8988T (cell line): ENCODE measurements around the gene KMT5C.

Experiments used
- DNase-seq: peaks from one replicate; pipeline ENCODE4 v3.0.0; 2011

KMT5C gene

GRCh38 chr19:55369653-55370304 is 30.1 kb downstream of the KMT5C start:
- DNase-seq: peak; percentile 96

- peak; percentile 64 for DNase-seq
Measured at GRCh38 chr19:55370305-55370988, 30.8 kb downstream of the KMT5C start, which contains the start of gene IL11. Gene IL11, minus strand, starts transcription at chr19:55370463. Its CDS starts 153 bp downstream, at chr19:55370310.

GRCh38 chr19:55372316-55373081 is 32.8 kb downstream of the KMT5C start:
- no peak for DNase-seq

GRCh38 chr19:55373306-55373992 is 33.8 kb downstream of the KMT5C start:
- no peak for DNase-seq

DNA sequence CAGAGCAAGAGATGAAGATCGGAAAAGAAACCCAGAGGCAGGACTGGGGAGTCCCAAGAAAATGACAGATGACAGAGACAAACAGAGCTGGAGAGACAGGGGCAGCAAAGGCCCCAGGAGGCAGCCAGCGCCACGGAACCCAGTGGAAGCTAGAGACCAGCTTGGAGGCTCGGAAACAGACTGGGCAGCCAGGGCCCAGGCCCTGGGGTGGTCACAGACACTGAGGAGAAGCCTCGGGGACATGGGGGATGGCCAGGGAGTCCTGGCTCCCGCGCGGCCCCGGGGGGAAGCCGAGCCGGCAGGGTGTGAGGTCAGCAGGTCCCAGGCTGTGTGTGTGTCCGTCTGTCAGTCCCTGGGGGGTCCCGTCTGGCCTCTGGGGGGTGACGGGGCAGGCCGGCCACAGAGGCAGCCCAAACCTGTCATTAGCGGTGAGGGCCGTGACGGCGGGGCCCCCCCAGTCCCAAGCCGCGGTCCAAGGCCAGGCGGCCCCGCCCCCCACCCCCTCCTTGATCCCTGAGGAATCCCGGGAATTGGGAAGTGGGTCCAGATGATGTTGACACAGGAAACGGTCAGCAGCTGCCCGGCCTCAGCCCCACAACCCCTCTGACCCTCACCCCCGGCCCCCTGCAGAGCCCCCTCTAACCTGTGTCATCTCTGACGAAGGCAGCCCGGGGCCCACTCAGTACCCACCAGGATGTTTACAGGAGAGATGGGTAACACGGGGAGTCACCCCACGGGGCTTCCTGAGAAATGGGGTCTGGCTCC is 34.5 kb downstream of the KMT5C start:
- no peak for DNase-seq

GRCh38 chr19:55376241-55376933 is 36.7 kb downstream of the KMT5C start, which contains the start of gene TMEM190:
Gene TMEM190, plus strand, starts transcription at chr19:55376826. Its CDS starts 28 bp downstream, at chr19:55376854.
- no peak for DNase-seq

DNA sequence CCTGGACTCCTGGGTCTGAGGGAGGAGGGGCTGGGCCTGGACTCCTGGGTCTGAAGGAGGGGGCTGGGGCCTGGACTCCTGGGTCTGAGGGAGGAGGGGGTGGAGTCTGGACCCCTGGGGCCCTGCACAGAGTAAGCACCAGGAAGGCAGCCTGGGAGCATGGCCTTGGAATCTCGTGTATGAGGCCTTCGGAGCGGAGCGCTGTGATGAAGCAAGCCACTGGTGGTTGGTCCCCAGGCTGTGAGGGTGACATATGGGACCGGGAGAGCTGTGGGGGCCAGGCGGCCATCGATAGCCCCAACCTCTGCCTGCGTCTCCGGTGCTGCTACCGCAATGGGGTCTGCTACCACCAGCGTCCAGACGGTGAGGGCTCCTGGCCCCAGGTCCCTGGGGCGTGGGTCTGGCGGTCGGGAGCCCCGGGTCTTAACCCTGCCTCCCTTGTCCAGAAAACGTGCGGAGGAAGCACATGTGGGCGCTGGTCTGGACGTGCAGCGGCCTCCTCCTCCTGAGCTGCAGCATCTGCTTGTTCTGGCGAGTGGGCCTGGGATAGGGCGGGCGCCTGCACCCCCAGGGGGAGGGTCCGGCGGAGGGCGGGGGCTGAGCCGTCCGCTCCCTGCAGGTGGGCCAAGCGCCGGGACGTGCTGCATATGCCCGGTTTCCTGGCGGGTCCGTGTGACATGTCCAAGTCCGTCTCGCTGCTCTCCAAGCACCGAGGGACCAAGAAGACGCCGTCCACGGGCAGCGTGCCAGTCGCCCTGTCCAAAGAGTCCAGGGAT is 37.9 kb downstream of the KMT5C start:
- DNase-seq: no peak

DNA sequence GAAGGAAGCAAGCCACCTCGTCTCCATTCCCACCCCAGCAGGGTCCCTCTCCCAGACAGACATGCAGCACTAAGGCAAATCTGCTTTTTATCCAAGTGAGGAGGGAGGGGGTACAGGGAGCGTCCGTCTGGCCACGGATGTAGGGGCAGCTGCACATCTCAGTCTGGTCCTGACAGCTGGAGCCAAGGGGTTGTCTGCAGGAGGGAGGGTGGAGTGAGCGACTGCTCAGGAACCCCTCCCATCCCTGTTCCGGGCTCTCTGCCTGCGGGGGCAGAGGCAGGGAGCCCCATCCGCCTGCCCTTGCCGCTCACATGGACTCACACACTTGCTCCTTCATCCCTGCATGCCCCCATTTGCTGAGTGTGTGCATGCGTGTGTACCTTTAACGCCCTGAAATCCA is 39.5 kb downstream of the KMT5C start:
- no peak for DNase-seq

- DNase-seq: no peak
Measured at GRCh38 chr19:55382013-55382412, 42.3 kb downstream of the KMT5C start.

DNA sequence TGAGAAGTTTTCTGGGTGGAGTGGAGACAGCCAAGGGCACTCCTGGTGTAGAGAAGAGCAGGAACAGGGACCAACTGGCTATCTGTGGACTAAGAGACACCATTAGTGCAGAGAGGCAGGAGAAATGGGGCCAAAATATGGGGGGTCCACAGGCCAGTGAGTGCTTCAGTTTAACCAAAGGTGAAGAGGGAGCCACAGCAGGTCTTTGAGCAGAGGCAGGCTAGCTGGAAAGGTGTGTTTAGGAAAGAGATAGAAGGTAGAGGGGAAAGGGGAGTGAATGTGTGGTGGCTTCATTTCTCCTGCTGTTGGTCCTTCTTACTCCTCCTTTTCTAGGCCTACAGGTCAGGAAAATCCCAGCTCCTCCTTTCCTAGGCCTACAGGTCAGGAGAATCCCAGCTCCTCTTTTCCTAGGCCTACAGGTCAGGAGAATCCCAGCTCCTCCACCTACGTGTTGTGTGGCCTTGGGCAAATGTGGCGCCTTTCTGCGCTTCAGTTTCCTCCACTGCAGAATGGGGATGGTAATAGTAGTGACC is 42.9 kb downstream of the KMT5C start:
- DNase-seq: no peak

GRCh38 chr19:55383279-55384130 is 43.8 kb downstream of the KMT5C start:
- DNase-seq: peak; percentile 86

DNA sequence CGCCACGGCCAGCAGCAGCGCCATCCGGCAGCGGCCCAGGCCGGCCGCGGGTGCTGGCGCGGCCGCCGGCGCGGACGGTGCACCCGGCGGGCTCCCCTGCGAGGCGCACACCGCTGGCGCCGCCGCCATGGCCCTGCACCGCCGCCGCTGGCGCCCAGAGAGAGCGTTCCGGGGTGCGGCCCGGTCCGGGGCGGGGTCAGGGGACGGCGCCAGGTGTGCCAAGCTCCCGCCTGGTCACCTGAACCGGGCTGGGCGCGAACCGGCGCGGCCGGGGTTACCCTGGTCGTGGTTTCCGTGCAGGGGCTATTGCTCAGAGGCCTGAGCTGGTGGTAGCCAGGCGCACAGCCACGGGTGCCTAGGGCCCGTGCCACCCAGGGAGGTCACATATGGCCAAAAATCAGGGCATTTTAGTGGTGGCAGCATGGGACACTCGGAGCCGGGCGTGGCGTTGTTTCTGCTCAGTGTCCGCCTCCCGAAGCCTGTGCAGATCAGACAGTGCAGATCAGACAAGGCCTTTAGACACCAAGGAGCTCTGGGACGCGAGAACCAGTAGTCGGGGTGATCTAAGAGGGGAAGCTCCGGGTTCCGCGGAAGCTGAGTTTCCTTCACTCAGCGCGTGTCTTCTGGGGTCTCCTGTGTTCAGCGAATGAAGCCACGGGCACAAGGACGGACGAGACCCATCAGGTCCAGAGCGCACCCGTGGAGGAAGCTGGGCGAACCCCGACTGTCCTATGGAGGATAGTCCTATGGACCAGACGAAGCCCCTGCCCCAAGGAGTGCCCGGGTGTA is 44.6 kb downstream of the KMT5C start, which contains the start of gene TMEM238:
TMEM238 (minus strand) TSS at position 162 of the 789 bp plus-strand sequence; CDS start at position 129, 33 bp downstream.
- no peak for DNase-seq

GRCh38 chr19:55384920-55385723 is 45.4 kb downstream of the KMT5C start:
- DNase-seq: peak; percentile 70

DNA sequence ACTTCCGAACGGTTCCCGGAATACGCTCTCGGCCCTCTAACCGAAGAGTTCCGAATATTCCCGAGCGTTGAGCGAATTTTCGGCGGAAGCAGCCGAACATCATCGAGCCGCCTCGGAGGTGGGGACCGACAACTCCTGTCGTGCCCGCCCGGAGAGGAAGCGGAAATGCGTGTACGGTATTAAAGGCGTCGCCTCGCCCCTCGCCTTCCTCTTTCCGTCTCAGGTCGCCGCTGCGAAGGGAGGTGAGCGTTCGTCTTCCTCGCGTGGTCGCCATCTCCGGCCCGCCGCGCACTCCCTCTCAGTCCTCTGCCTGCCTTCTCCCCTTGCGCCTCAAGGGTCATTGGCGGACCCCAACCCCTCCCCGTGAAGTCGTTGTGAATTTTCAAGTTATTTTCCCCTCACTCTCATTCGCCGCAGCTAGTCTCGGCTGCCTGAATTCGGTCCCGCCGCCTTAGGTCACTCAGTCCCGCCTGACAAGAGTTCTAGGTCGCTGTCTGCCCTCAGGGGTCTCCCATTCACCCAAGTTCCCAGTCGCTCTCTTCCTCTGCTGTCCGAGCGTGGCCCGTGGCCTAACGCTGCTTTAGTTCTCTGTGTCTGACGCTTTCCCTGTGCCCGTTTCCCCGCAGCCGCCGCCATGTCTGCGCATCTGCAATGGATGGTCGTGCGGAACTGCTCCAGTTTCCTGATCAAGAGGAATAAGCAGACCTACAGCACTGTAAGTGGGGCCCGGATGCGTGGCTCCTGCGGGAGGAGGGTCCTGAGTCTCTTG is 46.2 kb downstream of the KMT5C start, which contains the start of gene RPL28:
RPL28 (plus strand) TSS at position 209 of the 769 bp plus-strand sequence; CDS start at position 635, 426 bp downstream.
- DNase-seq: peak; percentile 80

- no peak for DNase-seq
Measured at GRCh38 chr19:55386493-55386971, 46.9 kb downstream of the KMT5C start.

GRCh38 chr19:55387736-55388497 is 48.2 kb downstream of the KMT5C start:
- DNase-seq: no peak
